Measurements from ENCODE around the gene PACC1.

DNA sequence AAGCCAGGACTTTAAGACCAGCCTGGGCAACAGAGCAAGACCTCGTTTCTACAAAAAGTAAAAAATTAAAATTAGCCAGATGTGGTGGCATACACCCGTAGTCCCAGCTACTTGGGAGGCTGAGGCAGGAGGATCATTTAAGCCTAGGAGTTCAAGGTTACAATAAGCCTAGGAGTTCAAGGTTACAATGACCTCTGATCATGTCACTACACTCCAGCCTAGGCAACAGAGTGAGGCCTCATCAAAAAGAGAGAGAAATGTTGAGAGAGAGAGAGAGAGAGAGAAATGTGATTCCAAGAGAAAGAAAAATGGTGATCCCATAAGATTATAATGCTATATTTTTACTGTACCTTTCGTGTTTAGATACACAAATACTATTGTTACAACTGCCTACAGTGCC lies 60.2 kb downstream of the PACC1 start:
- TF ChIP-seq, protein P1, sequence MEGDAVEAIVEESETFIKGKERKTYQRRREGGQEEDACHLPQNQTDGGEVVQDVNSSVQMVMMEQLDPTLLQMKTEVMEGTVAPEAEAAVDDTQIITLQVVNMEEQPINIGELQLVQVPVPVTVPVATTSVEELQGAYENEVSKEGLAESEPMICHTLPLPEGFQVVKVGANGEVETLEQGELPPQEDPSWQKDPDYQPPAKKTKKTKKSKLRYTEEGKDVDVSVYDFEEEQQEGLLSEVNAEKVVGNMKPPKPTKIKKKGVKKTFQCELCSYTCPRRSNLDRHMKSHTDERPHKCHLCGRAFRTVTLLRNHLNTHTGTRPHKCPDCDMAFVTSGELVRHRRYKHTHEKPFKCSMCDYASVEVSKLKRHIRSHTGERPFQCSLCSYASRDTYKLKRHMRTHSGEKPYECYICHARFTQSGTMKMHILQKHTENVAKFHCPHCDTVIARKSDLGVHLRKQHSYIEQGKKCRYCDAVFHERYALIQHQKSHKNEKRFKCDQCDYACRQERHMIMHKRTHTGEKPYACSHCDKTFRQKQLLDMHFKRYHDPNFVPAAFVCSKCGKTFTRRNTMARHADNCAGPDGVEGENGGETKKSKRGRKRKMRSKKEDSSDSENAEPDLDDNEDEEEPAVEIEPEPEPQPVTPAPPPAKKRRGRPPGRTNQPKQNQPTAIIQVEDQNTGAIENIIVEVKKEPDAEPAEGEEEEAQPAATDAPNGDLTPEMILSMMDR (conservative IDR thresholded peaks at IDR 0.05 in 1 of 2, IDR thresholded peaks at IDR 0.05 in 1 of 2; ENCODE audit: extremely low read depth in 1 of 2, insufficient read depth in 1 of 2, low read depth in 1 of 2, low read length in 2 of 2): no peak
- no peak for TF ChIP-seq EZH2 (IDR thresholded peaks at IDR 0.05; ENCODE audit: borderline replicate concordance, low read length)
